ENCODE measurements around the gene HPN.

DNA sequence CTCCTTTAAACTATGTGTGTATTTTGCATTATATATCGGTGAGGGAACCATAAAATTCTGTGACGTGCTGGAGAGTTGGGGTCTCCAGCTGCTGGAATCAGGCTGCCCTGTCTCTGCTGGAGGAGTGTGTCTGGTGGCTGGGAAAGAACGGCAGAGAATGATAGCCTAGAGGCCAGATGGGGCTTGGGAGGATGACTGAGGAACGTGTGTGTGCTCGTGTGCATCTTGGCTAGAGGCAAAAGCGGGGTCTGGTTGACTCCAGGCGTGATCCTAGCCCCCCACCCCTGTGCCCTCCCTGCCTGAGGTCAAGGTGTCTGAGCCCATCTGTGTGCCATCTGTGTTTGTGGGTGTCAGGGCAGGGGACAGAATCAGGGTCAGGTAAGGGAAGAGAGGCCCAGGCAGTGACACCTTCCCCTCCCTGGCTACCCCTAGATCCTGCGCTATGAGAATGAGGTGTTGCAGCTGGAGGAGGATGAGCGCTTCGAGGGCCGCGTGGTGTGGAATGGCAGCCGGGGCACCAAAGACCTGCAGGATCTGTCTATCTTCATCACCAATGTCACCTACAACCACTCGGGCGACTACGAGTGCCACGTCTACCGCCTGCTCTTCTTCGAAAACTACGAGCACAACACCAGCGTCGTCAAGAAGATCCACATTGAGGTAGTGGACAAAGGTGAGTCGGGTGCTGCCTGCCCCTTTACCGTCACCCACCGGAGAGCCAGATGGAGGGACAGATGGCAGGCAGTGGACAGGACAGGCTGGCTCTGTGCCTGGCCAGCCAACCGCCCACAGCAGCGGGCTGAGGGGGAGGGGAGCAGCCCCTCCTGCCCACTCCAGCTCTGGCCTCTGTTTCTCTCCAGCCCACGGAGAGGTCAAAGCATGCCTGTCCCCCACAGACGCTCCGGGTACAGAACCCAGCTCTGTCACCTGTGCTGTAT lies 8.2 kb upstream of the HPN start:
- TF ChIP-seq, protein P1, sequence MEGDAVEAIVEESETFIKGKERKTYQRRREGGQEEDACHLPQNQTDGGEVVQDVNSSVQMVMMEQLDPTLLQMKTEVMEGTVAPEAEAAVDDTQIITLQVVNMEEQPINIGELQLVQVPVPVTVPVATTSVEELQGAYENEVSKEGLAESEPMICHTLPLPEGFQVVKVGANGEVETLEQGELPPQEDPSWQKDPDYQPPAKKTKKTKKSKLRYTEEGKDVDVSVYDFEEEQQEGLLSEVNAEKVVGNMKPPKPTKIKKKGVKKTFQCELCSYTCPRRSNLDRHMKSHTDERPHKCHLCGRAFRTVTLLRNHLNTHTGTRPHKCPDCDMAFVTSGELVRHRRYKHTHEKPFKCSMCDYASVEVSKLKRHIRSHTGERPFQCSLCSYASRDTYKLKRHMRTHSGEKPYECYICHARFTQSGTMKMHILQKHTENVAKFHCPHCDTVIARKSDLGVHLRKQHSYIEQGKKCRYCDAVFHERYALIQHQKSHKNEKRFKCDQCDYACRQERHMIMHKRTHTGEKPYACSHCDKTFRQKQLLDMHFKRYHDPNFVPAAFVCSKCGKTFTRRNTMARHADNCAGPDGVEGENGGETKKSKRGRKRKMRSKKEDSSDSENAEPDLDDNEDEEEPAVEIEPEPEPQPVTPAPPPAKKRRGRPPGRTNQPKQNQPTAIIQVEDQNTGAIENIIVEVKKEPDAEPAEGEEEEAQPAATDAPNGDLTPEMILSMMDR (IDR thresholded peaks at IDR 0.05; ENCODE audit: low read length) = no peak
- TF ChIP-seq EZH2 (optimal IDR thresholded peaks at IDR 0.05; ENCODE audit: low read depth, low read length) (no peak), EZH2phosphoT487 (IDR thresholded peaks at IDR 0.05; ENCODE audit: low read length) (no peak)

Measured in MM.1S (cell line).